ENCODE data around the gene PDPN. TPM values are rescaled to one million over a fixed set of nuclear protein-coding genes. Genes with fewer than 3 reads are reported as not detected.

Gene PDPN
- 0.32 TPM in 1 of 2 replicates, not detected in the other for total RNA-seq

DNA sequence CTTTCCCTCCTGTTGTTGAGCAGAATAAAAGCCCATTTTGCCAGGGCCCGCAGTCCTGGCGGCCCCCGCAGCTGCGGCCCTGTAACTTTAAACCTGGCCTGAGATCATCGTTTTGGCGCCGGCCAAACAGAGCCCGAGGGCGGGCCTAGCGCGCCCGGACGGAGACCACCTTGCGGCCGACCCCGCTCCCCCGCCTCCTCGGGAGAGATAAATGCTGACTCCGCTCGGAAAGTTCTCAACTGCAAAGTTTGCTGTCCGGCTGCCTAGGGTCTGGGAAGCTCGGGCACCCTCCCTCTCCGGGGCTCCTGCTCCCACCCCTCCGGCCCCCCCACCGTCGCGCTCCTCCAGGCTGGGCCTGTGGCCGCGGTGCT lies at the start of gene PDPN:
PDPN (plus strand) TSS at position 238 of the 371 bp plus-strand sequence. CDS start 202 bp downstream, outside the sequence.

Other genes with a start within 250 kb of the PDPN start
- not detected in 2 replicates for gene PRAMEF14, start 236.7 kb upstream of the PDPN start, total RNA-seq
- not detected in 2 replicates for gene PRAMEF19, start 211.9 kb upstream of the PDPN start, total RNA-seq
- gene PRAMEF17, start 194.2 kb upstream of the PDPN start, total RNA-seq, result not detected in 2 replicates
- gene PRAMEF20, start 173.4 kb upstream of the PDPN start, total RNA-seq, result not detected in 2 replicates
- not detected in 2 replicates for gene LRRC38, start 69.8 kb upstream of the PDPN start, total RNA-seq
- gene PRDM2, start 116.4 kb downstream of the PDPN start, total RNA-seq, result 4.9 and 6.4 TPM in 2 replicates